GM23338 (cell line): ENCODE data around the gene NOX4.
"Not testable (repeated sequence)": the region's sequence is repeated elsewhere in the genome, so short reads cannot be mapped to it uniquely, and the experiment has no call there.

Experiments used
- CREB1 ChIP-seq: fragments of 250-450 bp; sonication (Bioruptor Pico); IDR thresholded peaks from 2 replicates; pipeline ENCODE4 v1.5.0; 2020; ENCODE audit warnings: low read depth, mild to moderate bottlenecking, moderate library complexity
- CTCF ChIP-seq, 2 experiments: fragments of 200-600 bp in 1 of 2; sonication (generic) in 1 of 2; conservative IDR thresholded peaks; 2 replicates each; pipeline versions ENCODE4 v1.5.1 to v1.6.1; 2016 to 2017; ENCODE audit warnings: antibody characterized with exemption in 2 of 2, low read depth in 2 of 2, mild to moderate bottlenecking in 2 of 2, moderate library complexity in 1 of 2
- ETS1 ChIP-seq: IDR thresholded peaks from 2 replicates; pipeline ENCODE4 v1.6.1; 2016; ENCODE audit warnings: antibody characterized with exemption
- EZH2 ChIP-seq: fragments of 200-600 bp; sonication (generic); IDR thresholded peaks from one replicate; pipeline ENCODE4 v1.8.0; 2017; ENCODE audit warnings: antibody characterized with exemption, mild to moderate bottlenecking, low read depth; ENCODE audit not compliant: unreplicated experiment
- EZH2phosphoT487 ChIP-seq: fragments of 200-600 bp; sonication (generic); IDR thresholded peaks from one replicate; pipeline ENCODE4 v1.8.1; 2018; ENCODE audit warnings: antibody characterized with exemption; ENCODE audit not compliant: unreplicated experiment
- POLR2AphosphoS5 ChIP-seq: IDR thresholded peaks from 2 replicates; pipeline ENCODE4 v1.6.1; 2016; ENCODE audit warnings: antibody characterized with exemption, low read depth
- REST ChIP-seq: IDR thresholded peaks from one replicate; pipeline ENCODE4 v1.6.1; 2018; ENCODE audit warnings: antibody characterized with exemption; ENCODE audit not compliant: unreplicated experiment
- STAT1 ChIP-seq: IDR thresholded peaks from one replicate; pipeline ENCODE4 v1.6.1; 2016; ENCODE audit warnings: antibody characterized with exemption; ENCODE audit not compliant: unreplicated experiment

- not testable (repeated sequence) for TF ChIP-seq CTCF (conservative IDR thresholded peaks at IDR 0.05; ENCODE audit: low read depth in 2 of 2); EZH2; EZH2phosphoT487; POLR2AphosphoS5; STAT1; ETS1; CREB1; REST
Measured at GRCh38 chr11:89408441-89408840, 82.7 kb downstream of the NOX4 start.
